CD4-positive, alpha-beta T cell treated with Interleukin-12 subunit alpha and Interleukin-12 subunit beta, for 1 hour (primary cell): ENCODE results near the gene ZNF516.

ENCODE experiments used
- DNase-seq: peaks from one replicate; pipeline ENCODE4 v3.0.0-alpha.2; 2020

ZNF516 gene

GRCh38 chr18:76392349-76392748 lies 102.7 kb downstream of the ZNF516 start:
- no peak for DNase-seq

- no peak for DNase-seq
Measured at GRCh38 chr18:76391746-76392145, 103.3 kb downstream of the ZNF516 start.

- DNase-seq, result no peak
Measured at GRCh38 chr18:76391038-76391437, 104.0 kb downstream of the ZNF516 start.

GRCh38 chr18:76390452-76391035 lies 104.5 kb downstream of the ZNF516 start:
- no peak for DNase-seq

GRCh38 chr18:76389716-76390115 lies 105.3 kb downstream of the ZNF516 start:
- DNase-seq, result no peak

- DNase-seq, result no peak
Measured at GRCh38 chr18:76388891-76389423, 106.1 kb downstream of the ZNF516 start.

GRCh38 chr18:76388261-76388660 lies 106.8 kb downstream of the ZNF516 start:
- no peak for DNase-seq

GRCh38 chr18:76387608-76388007 lies 107.4 kb downstream of the ZNF516 start:
- DNase-seq, result no peak

GRCh38 chr18:76386886-76387285 lies 108.2 kb downstream of the ZNF516 start:
- no peak for DNase-seq

GRCh38 chr18:76386071-76386470 lies 109.0 kb downstream of the ZNF516 start:
- DNase-seq, result no peak

GRCh38 chr18:76385681-76385975 lies 109.4 kb downstream of the ZNF516 start:
- no peak for DNase-seq

- no peak for DNase-seq
Measured at GRCh38 chr18:76384861-76385680, 110.0 kb downstream of the ZNF516 start.

GRCh38 chr18:76384114-76384790 lies 110.8 kb downstream of the ZNF516 start:
- DNase-seq, result no peak

GRCh38 chr18:76383636-76384035 lies 111.4 kb downstream of the ZNF516 start:
- DNase-seq, result no peak

- DNase-seq, result no peak
Measured at GRCh38 chr18:76382275-76382674, 112.8 kb downstream of the ZNF516 start.

GRCh38 chr18:76380791-76381405 lies 114.1 kb downstream of the ZNF516 start:
- no peak for DNase-seq

- DNase-seq, result no peak
Measured at GRCh38 chr18:76380127-76380729, 114.8 kb downstream of the ZNF516 start.

GRCh38 chr18:76379226-76380126 lies 115.6 kb downstream of the ZNF516 start:
- no peak for DNase-seq

GRCh38 chr18:76378526-76379215 lies 116.4 kb downstream of the ZNF516 start:
- no peak for DNase-seq

- no peak for DNase-seq
Measured at GRCh38 chr18:76377359-76377756, 117.7 kb downstream of the ZNF516 start.

- no peak for DNase-seq
Measured at GRCh38 chr18:76376668-76377358, 118.2 kb downstream of the ZNF516 start.
